ENCODE results near the gene CXCL17. TPM values are rescaled to one million over a fixed set of nuclear protein-coding genes. Genes with fewer than 3 reads are reported as not detected.
"Not testable (repeated sequence)": the region's sequence is repeated elsewhere in the genome, so short reads cannot be mapped to it uniquely, and the experiment has no call there.

The CXCL17 gene
- total RNA-seq = 10 to 100 TPM in 1 of 2 donors, 1 to 10 TPM in 1; 6.3 to 19.2 TPM

- H3K27ac ChIP-seq = peak within 1 kb of the TSS; percentile 75 to 84 (median 78)
- H3K4me1 ChIP-seq = peaks cover 52% of the 10 kb centered on the region
- no peak within 1 kb of the TSS for H3K4me3 ChIP-seq
These were observed at the start of gene CXCL17 for GRCh38 chr19:42442833-42443232. Gene CXCL17 (minus strand): TSS chr19:42442946. CDS start chr19:42442832, 114 bp downstream.

GRCh38 chr19:42488783-42489521 is 46.2 kb upstream of the CXCL17 start:
- no peak for TF ChIP-seq POLR2A (IDR thresholded peaks at IDR 0.05)
- TF ChIP-seq, protein P1, sequence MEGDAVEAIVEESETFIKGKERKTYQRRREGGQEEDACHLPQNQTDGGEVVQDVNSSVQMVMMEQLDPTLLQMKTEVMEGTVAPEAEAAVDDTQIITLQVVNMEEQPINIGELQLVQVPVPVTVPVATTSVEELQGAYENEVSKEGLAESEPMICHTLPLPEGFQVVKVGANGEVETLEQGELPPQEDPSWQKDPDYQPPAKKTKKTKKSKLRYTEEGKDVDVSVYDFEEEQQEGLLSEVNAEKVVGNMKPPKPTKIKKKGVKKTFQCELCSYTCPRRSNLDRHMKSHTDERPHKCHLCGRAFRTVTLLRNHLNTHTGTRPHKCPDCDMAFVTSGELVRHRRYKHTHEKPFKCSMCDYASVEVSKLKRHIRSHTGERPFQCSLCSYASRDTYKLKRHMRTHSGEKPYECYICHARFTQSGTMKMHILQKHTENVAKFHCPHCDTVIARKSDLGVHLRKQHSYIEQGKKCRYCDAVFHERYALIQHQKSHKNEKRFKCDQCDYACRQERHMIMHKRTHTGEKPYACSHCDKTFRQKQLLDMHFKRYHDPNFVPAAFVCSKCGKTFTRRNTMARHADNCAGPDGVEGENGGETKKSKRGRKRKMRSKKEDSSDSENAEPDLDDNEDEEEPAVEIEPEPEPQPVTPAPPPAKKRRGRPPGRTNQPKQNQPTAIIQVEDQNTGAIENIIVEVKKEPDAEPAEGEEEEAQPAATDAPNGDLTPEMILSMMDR (IDR thresholded peaks at IDR 0.05) = no peak
- DNase-seq (peak; percentile 16 to 44 (median 34)), ATAC-seq (peak; percentile 55)
- intact Hi-C loops (cut with DNase I) = no loop called here
- Histone ChIP-seq H3K27me3 (no peaks in the 10 kb centered on the region), H3K4me3 (no peak overlapping the region), H3K27ac (peak overlapping the region in 3 of 4 donors; percentile 3 to 76 (median 68)), H3K9me3 (no peaks in the 10 kb centered on the region), H3K4me1 (peaks cover 5% of the 10 kb centered on the region), H3K36me3 (replicated peaks in 1 of 2; ENCODE audit: insufficient read depth in 1 of 2, low read depth in 2 of 2) (no peaks in the 10 kb centered on the region)
- 40 to 73% methylated on average over 6 of the region's 6 CpGs for WGBS, 2 donors

More at GRCh38 chr19:42442833-42443232, at the start of gene CXCL17:
- intact Hi-C loops (cut with DNase I) = no loop called here
- Histone ChIP-seq H3K9me3 (no peaks in the 10 kb centered on the region), H3K36me3 (replicated peaks in 1 of 2; ENCODE audit: insufficient read depth in 1 of 2, low read depth in 2 of 2) (no peaks in the 10 kb centered on the region), H3K27me3 (no peaks in the 10 kb centered on the region)
- DNase-seq (peak; percentile 52 to 78 (median 66)), ATAC-seq (peak; percentile 73)
- TF ChIP-seq, protein P1 (IDR thresholded peaks at IDR 0.05) = no peak
- TF ChIP-seq POLR2A (IDR thresholded peaks at IDR 0.05) = no peak
- 40 to 53% methylated on average over 7 of the region's 7 CpGs for WGBS, 2 donors

- Histone ChIP-seq H3K4me3 (no peak overlapping the region), H3K9me3 (no peaks in the 10 kb centered on the region), H3K27ac (peak overlapping the region in 1 of 4 donors; percentile 76), H3K27me3 (no peaks in the 10 kb centered on the region), H3K4me1 (peaks cover 5% of the 10 kb centered on the region), H3K36me3 (replicated peaks in 1 of 2; ENCODE audit: insufficient read depth in 1 of 2, low read depth in 2 of 2) (no peaks in the 10 kb centered on the region)
- ATAC-seq (no peak), DNase-seq (no peak)
- 75 to 83% methylated on average over 3 of the region's 3 CpGs for WGBS, 2 donors
- no peak for TF ChIP-seq POLR2A (IDR thresholded peaks at IDR 0.05)
- TF ChIP-seq, protein P1 (IDR thresholded peaks at IDR 0.05) = no peak
- intact Hi-C loops (cut with DNase I) = no loop called here
These were observed 45.0 kb upstream of the CXCL17 start for GRCh38 chr19:42487798-42488178.

DNA sequence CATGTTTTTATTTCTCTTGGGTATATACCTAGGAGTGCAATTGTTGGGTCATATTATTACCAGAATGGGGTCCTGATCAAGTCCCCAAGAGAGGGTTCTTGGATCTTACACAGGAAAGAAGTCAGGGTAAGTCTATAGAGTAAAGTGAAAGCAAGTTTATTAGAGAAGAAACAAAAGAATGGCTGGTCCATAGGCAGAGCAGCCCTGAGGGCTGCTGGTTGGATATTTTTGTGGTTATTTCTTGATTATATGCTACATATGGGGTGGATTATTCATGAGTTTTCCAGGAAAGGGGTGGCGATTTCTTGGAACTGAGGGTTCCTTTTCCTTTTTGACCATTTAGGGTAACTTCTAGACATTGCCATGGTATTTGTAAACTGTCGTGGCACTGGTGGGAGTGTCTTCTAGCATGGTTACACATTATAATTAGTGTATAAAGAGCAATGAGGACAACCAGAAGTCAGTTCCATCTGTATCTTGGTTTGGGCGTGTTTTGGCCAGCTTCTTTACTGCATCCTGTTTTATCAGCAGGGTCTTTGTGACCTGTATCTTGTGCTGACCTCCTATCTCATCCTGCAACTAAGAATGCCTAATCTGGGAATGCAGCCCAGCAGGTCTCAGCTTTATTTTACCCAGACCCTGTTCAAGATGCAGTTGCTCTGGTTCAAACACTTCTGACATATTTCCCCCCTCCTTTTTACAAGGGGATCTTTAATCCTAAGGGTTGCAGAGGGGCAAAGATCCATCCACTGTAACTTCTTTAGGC is 44.5 kb upstream of the CXCL17 start:
- Histone ChIP-seq H3K4me1 (peaks cover 5% of the 10 kb centered on the region), H3K27me3 (no peaks in the 10 kb centered on the region), H3K4me3 (no peak overlapping the region), H3K27ac (no peak overlapping the region), H3K9me3 (no peaks in the 10 kb centered on the region), H3K36me3 (replicated peaks in 1 of 2; ENCODE audit: insufficient read depth in 1 of 2, low read depth in 2 of 2) (no peaks in the 10 kb centered on the region)
- intact Hi-C loops (cut with DNase I) = no loop called here
- DNase-seq (no peak), ATAC-seq (no peak)
- WGBS, 2 donors = 89% methylated on average over 3 of the region's 3 CpGs
- TF ChIP-seq POLR2A (IDR thresholded peaks at IDR 0.05) = no peak
- TF ChIP-seq, protein P1 (IDR thresholded peaks at IDR 0.05) = no peak

- not testable (repeated sequence) for ATAC-seq
These were observed 42.3 kb upstream of the CXCL17 start for GRCh38 chr19:42485036-42485435.

More at GRCh38 chr19:42485036-42485435, 42.3 kb upstream of the CXCL17 start:
- whole genome bisulfite sequencing, 2 donors = 72 to 75% methylated on average over 4 of the region's 4 CpGs
- intact Hi-C loops (cut with DNase I); DNase-seq; H3K27ac ChIP-seq; H3K36me3 ChIP-seq (replicated peaks in 1 of 2; ENCODE audit: insufficient read depth in 1 of 2, low read depth in 2 of 2); H3K27me3 ChIP-seq; H3K4me3 ChIP-seq; H3K9me3 ChIP-seq: not testable (repeated sequence)
- peaks cover 15% of the 10 kb centered on the region for H3K4me1 ChIP-seq
